ENCODE measurements around the gene ANP32A. TPM values are rescaled to one million over a fixed set of nuclear protein-coding genes. Genes with fewer than 3 reads are reported as not detected.

ANP32A gene
- total RNA-seq, 1 donor from 2014 or later: 333 TPM

DNA sequence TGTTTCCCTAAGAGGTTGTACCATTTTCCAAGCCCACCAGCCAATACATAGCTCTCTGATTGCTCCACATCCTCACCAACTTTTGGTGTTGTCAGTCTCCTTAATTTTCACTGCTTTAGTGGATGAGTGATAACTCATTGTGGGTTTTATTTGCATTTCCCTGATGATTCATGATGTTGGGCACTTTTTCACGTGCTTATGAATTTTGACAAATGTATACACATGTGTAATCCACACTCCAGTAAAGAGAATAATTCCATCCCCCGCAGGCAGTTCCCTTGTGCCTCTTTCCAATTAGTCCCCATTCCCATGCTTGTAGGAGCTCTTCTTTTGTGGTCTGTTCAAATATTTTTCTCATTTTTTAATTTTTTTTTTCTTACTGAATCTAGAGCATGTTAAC lies 52.4 kb downstream of the ANP32A start:
- Histone ChIP-seq H3K36me3 (no peaks in the 10 kb centered on the region), H3K9me3 (ENCODE audit: low read depth) (no peaks in the 10 kb centered on the region), H3K4me1 (no peaks in the 10 kb centered on the region), H2AFZ (replicated peaks) (no peak overlapping the region), H3K9ac (no peak overlapping the region), H3F3A (ENCODE audit: low read depth) (no peaks in the 10 kb centered on the region), H3K4me3 (no peak overlapping the region), H3K79me2 (ENCODE audit: low read depth) (no peaks in the 10 kb centered on the region), H4K20me1 (ENCODE audit: low read depth) (no peaks in the 10 kb centered on the region), H3K4me2 (no peak overlapping the region), H3K27ac (no peak overlapping the region), H3K27me3 (no peaks in the 10 kb centered on the region)
- Mint-ChIP-seq H3K27me3 (ENCODE audit: insufficient read depth, low read depth) (no peaks in the 10 kb centered on the region), H3K4me3 (no peak overlapping the region), H3K4me1 (peaks cover 7% of the 10 kb centered on the region), H3K36me3 (no peaks in the 10 kb centered on the region), H3K9me3 (peaks cover 2% of the 10 kb centered on the region), H3K27ac (no peak overlapping the region)
- DNase-seq (ENCODE audit: low spot score): no peak
- TF ChIP-seq EZH2 (IDR thresholded peaks at IDR 0.05) (no peak), EZH2phosphoT487 (IDR thresholded peaks at IDR 0.05) (no peak)
- TF ChIP-seq, protein P1, sequence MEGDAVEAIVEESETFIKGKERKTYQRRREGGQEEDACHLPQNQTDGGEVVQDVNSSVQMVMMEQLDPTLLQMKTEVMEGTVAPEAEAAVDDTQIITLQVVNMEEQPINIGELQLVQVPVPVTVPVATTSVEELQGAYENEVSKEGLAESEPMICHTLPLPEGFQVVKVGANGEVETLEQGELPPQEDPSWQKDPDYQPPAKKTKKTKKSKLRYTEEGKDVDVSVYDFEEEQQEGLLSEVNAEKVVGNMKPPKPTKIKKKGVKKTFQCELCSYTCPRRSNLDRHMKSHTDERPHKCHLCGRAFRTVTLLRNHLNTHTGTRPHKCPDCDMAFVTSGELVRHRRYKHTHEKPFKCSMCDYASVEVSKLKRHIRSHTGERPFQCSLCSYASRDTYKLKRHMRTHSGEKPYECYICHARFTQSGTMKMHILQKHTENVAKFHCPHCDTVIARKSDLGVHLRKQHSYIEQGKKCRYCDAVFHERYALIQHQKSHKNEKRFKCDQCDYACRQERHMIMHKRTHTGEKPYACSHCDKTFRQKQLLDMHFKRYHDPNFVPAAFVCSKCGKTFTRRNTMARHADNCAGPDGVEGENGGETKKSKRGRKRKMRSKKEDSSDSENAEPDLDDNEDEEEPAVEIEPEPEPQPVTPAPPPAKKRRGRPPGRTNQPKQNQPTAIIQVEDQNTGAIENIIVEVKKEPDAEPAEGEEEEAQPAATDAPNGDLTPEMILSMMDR (IDR thresholded peaks at IDR 0.05): no peak

DNA sequence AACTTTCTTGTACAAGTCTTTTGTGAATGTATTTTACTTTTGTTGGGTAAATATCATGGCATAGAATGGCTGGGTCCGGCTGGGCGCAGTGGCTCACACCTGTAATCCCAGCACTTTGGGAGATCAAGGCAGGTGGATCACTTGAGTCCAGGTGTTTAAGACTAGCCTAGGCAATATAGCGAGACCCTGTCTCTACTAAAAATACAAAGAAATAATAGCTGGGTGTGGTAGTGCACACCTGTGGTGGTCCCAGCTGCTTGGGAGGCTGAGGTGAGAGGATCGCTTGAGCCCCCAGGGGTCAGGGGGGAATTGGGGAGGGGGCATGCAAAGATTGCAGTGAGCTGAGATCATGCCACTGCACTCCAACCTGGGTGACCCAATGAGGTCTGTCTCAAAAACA lies 52.9 kb downstream of the ANP32A start:
- Histone ChIP-seq H3K4me2 (no peak overlapping the region), H3F3A (ENCODE audit: low read depth) (no peaks in the 10 kb centered on the region), H3K9me3 (ENCODE audit: low read depth) (no peaks in the 10 kb centered on the region), H3K27ac (no peak overlapping the region), H3K79me2 (ENCODE audit: low read depth) (no peaks in the 10 kb centered on the region), H4K20me1 (ENCODE audit: low read depth) (no peaks in the 10 kb centered on the region), H3K27me3 (no peaks in the 10 kb centered on the region), H3K4me3 (no peak overlapping the region), H2AFZ (replicated peaks) (no peak overlapping the region), H3K9ac (no peak overlapping the region), H3K36me3 (no peaks in the 10 kb centered on the region), H3K4me1 (no peaks in the 10 kb centered on the region)
- H3K9me3 Mint-ChIP-seq: peaks cover 2% of the 10 kb centered on the region
- H3K4me3 Mint-ChIP-seq: no peak overlapping the region
- H3K36me3 Mint-ChIP-seq: no peaks in the 10 kb centered on the region
- no peaks in the 10 kb centered on the region for H3K27me3 Mint-ChIP-seq (ENCODE audit: insufficient read depth, low read depth)
- no peak for DNase-seq (ENCODE audit: low spot score)
- TF ChIP-seq, protein P1 (IDR thresholded peaks at IDR 0.05): no peak
- TF ChIP-seq EZH2phosphoT487 (IDR thresholded peaks at IDR 0.05) (no peak), EZH2 (IDR thresholded peaks at IDR 0.05) (no peak)
- H3K4me1 Mint-ChIP-seq: peaks cover 7% of the 10 kb centered on the region
- no peak overlapping the region for H3K27ac Mint-ChIP-seq

DNA sequence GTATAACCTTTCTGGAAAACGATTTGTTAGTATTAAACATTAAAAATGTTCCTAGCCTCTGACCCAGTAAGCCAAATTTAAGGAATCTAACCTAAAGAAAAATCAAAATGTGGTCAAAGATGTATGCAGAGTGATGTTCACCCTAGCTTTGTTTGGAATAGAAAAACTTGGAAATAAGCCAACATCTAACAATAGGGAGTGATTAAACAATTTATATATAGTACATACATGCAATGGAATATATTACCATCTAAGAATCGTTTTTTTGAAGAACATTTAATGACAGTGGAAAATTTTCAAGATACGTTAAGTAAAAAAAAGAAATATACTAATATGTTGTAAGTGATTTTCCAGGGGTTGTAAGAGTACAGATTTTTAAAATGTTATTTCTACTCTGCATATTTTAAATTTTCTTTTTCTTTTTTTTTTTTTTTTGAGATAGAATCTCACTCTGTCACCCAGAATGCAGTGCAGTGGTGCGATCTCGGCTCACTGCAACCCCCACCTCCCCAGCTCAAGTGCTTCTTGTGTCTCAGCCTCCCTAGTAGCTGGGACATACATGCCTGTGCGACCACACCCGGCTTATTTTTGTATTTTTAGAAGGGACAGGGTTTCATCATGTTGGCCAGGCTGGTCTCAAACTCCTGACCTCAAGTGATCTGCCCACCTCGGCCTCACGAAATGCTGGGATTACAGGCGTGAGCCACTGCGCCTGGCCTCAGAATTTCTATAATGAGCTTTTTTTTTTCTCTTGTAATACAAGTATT lies 54.9 kb downstream of the ANP32A start:
- Histone ChIP-seq H3K27me3 (no peaks in the 10 kb centered on the region), H3K36me3 (no peaks in the 10 kb centered on the region), H3F3A (ENCODE audit: low read depth) (no peaks in the 10 kb centered on the region), H3K27ac (no peak overlapping the region), H3K4me2 (no peak overlapping the region), H4K20me1 (ENCODE audit: low read depth) (no peaks in the 10 kb centered on the region), H3K79me2 (ENCODE audit: low read depth) (no peaks in the 10 kb centered on the region), H3K9me3 (ENCODE audit: low read depth) (no peaks in the 10 kb centered on the region), H3K4me1 (no peaks in the 10 kb centered on the region), H3K9ac (no peak overlapping the region), H2AFZ (replicated peaks) (no peak overlapping the region), H3K4me3 (no peak overlapping the region)
- no peaks in the 10 kb centered on the region for H3K36me3 Mint-ChIP-seq
- no peaks in the 10 kb centered on the region for H3K9me3 Mint-ChIP-seq
- no peak for DNase-seq (ENCODE audit: low spot score)
- TF ChIP-seq EZH2phosphoT487 (IDR thresholded peaks at IDR 0.05): no peak
- no peak for TF ChIP-seq EZH2 (IDR thresholded peaks at IDR 0.05)
- TF ChIP-seq, protein P1 (IDR thresholded peaks at IDR 0.05): no peak
- H3K4me1 Mint-ChIP-seq: no peaks in the 10 kb centered on the region
- no peak overlapping the region for H3K27ac Mint-ChIP-seq
- H3K4me3 Mint-ChIP-seq: no peak overlapping the region
- no peaks in the 10 kb centered on the region for H3K27me3 Mint-ChIP-seq (ENCODE audit: insufficient read depth, low read depth)

Data from neural progenitor cell (in vitro differentiated cells).